Stromal cell of bone marrow (primary cell): ENCODE measurements around the gene C4BPB.

ENCODE experiments used
- DNase-seq: peaks from one replicate; pipeline ENCODE4 v3.0.0-alpha.2; 2012; ENCODE audit warnings: low read depth

The C4BPB gene

DNA sequence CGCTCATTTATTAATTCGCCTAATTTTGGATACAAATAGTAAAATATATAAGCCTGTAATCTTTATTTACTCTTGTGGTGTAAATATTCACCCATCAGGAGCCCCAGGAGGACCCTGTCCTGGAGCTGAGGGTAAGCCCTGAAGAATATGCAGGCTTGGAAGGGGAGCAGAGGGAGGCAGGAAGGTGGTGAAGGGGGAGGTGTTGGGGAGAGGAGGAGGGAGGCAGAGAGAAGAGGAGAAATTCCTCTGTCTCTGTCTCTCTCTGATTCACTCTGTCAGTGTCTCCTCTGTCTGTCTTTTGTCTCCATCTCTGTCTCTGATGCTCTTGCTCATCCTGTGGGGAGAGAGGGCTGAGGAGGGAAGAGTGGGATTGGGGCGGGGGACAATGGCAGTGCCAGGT lies 2.8 kb upstream of the C4BPB start:
- no peak for DNase-seq

- DNase-seq, result no peak
These were observed 499 bp upstream of the C4BPB start for GRCh38 chr1:207088161-207088560.

- DNase-seq, result no peak
These were observed 1.1 kb downstream of the C4BPB start for GRCh38 chr1:207089627-207090355.

GRCh38 chr1:207091200-207091908 lies 2.7 kb downstream of the C4BPB start:
- no peak for DNase-seq

GRCh38 chr1:207093944-207094343 lies 5.3 kb downstream of the C4BPB start:
- no peak for DNase-seq

DNA sequence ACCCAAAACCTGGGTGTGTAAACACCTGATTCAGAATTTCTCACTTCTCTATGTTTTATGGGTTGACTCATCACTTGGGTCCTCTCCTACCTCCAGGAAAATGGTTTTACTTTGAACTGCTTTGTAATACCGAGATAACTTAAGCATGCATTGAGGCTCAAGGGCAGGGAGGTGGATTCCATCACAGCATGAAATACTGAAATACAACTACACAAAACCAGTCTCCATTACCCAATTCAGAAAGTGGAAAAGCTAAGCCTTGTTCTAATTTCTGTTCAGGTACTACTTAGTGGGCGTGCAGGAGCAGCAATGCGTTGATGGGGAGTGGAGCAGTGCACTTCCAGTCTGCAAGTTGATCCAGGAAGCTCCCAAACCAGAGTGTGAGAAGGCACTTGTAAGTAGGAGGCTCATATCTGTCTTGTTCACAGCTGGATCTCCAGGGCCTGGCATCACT lies 9.2 kb downstream of the C4BPB start:
- no peak for DNase-seq

- no peak for DNase-seq
These were observed 13.1 kb downstream of the C4BPB start for GRCh38 chr1:207101720-207102119.

DNA sequence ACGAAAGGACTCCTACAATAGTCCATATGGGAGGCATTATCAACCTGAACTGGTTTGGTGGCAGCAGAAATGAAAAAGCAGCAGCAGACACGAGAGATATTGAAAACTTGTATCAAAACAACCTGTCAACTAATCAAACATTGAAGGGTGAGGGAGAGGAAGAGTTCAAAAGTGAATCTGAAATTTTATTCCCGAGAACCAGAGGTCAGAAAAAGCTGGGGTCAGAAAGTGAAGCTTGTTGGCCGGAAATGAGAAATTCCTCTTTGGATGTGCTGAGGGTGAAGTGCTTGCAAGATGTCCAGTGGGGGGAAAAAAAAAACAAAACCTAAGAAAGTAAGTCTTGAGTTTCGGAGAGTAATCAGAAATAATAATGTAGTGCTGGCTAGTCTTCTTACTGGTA lies 13.5 kb downstream of the C4BPB start:
- DNase-seq, result no peak

DNA sequence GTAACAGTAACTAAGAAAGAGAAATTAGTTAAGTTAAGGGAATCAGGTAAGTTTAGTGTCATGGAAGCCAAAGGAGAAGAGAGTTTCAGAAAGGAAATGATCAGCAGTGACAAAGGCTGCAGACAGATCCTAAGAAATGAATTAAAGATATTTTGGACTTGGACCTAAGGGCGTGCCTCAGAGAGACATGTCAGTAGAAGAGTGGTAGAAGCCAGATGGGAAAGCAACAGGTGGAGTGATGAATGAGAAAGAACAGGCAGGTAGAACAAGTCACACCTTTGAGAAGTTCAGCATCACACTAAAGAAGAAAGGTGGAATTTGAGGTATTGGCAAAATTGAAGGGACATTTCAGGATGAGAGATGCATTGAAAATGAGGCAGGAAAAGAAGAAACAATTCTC lies 14.0 kb downstream of the C4BPB start:
- no peak for DNase-seq

GRCh38 chr1:207103892-207104373 lies 15.3 kb downstream of the C4BPB start, which contains the start of gene C4BPA:
C4BPA (plus strand) TSS chr1:207104233; CDS start chr1:207113026, 8,793 bp downstream.
- no peak for DNase-seq

- no peak for DNase-seq
These were observed 20.3 kb downstream of the C4BPB start for GRCh38 chr1:207109004-207109403.

GRCh38 chr1:207112616-207113296 lies 24.1 kb downstream of the C4BPB start:
- DNase-seq, result no peak

DNA sequence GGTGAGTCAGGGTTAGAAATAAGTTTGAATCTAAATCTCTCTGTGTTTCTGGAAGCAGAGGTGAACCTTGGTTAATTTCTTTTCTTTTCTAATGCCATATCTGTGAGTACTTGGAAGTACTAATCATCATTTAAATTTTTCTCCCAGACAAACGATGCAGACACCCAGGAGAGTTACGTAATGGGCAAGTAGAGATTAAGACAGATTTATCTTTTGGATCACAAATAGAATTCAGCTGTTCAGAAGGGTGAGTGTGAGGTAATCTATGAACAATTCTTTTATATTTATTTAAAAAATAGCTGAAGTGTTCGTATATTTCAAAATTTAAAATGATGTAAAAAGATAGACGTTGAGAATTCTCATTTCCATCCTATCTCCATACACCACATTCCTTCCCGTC lies 26.6 kb downstream of the C4BPB start:
- DNase-seq, result no peak

- no peak for DNase-seq
These were observed 35.7 kb downstream of the C4BPB start for GRCh38 chr1:207124389-207124788.

DNA sequence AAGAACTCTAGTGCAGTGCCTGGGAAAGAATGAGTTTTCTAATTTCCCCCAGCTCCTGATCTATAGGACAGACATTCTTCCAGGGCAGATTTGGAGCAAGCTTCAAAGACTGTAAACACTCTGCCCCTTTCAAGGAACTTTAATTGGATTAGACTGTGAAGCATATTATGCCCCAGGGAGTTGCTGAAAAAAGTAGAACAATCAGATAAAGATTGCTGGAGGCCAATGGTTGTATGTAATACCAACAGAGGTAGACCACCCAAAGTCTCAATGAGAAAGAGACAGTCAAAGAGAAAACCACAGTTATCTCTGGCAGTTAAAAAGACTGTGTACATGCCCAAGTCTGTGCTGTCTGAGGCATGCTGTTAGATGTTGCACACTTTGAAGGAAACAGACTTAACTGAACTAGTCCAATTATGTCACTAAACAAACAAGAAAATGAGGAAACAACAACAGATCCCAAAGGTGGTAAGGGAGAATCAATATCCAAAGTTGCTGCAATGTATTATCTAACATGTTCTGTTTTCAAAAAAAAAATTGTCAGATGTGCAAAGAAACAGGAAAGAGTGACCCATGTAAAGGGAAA lies 39.8 kb downstream of the C4BPB start:
- DNase-seq, result no peak

- no peak for DNase-seq
These were observed 40.4 kb downstream of the C4BPB start for GRCh38 chr1:207129053-207129452.

DNA sequence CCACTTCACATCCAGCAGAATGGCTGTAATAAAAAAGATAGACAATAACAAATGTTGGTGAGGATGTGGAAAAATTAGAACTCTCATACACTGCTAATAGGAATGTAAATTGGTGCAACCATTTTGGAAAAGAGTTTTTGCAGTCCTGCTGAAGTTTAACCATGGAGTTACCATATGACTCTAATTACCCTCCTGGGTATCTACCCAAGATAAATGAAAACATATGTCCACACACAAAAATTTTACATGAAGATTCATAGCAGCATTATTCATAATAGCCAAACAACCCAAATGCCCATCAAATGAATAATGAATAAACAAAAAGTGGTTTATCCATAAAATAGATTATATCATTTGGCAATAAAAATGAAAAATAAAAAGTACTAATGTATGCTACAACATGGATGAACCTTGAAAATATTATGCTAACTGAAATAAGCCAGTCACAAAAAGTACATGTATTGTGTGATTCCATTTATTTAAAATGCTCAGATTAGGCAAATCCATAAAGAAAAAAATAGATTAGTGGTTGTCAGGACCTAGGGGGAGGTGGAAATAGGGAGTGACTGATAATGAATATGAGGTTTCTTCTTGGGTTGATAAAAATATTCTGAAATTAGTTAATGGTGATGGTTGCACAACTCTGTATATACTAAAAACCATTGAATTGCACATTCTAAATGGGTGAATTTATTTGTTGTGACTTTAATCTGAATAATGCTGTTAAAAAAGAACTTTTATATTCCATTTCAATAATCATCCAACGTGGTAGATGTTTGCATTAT lies 41.8 kb downstream of the C4BPB start:
- DNase-seq, result no peak

DNA sequence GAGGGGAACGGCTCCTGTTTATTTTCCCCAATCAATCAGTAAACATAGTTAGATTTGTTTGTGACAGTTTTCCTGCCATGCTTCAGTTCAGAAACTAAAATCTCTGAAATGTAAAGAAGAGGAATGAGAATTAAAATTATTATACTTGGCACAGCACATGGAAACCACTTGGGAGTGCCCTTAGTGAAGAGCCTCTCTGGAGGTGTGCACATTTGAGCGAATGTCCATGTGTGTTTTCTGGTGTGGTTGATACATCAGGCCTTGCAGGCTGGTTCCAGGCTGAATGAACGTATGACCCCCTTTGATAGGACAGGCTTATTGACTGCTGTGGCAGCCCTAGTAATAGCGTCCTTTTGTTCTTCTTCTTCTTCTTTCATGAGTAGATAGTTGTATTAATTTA lies 42.5 kb downstream of the C4BPB start:
- DNase-seq, result no peak

DNA sequence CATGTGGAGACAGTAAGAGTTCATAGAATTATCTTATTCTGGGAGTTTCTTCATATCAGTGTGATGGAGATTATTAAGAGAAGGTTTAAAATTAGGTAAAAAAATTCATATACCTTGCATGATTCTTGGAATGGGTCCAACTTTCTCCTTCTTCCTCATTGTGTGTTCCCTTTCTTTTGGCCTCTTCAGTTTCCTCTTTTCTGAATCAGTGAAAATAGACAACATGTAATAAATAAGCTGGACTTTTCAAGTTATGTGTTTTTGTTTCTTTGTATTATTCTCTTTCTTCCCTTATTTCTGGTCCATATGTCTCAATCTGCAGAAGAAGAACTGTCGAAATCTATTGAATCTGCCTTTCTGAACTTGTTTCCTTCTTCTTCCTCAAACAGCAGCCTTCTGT lies 45.9 kb downstream of the C4BPB start:
- DNase-seq, result no peak

DNA sequence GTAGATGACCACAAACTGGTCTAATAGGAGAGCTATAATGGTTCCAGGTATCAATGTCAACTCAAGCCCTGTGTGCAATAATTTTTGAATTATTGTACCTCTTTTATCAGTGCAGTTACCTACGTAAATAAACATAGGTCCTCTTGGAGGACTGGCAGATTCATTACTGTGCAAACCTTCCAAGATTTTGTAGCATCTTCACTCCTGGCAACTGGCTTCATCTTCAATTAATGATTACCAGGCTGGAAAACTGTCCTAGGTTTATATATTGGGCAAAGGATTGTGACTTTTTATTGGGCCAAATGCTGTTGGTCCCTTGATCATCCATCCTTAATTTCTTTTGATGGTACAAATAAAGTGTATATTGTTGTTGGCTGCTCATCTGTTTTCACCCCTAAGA lies 51.0 kb downstream of the C4BPB start:
- DNase-seq, result no peak

DNA sequence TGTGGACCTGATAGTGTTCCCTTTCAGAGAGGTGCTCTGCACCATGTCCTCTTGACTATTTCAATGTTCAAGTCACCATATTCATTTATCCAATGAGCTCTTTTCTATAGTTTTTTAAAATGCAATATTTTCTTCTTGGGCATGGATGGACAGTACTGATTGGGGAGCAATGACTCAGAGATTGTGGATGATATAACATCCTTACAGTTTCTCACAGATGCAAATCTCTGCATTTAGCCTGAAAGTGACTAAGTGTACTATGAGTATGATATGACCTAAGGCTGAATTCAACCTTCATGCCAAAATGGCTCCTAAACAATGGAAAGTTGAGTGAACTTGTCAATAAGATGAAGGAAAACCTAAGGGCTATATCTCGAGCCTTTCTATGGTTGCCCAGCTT lies 51.9 kb downstream of the C4BPB start:
- DNase-seq, result no peak
